Measurements from ENCODE around the gene PSPC1.
"Not testable (repeated sequence)": the region's sequence is repeated elsewhere in the genome, so short reads cannot be mapped to it uniquely, and the experiment has no call there.

DNA sequence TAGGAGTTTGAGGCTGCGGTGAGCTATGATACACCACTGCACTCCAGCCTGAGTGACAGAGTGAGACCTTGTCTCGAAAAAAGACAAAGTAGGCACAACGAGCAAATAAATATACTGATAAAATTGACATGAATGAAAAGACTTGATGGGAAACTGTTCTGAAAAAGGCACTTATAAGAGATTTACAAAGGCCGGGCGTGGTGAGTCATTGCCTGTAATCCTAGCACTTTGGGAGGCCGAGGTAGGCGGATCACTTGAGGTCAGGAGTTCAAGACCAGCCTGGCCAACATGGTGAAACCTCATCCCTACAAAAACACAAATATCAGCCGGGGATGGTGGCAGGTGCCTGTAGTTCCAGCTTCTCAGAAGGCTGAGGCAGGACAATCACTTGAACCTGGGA is 91.3 kb downstream of the PSPC1 start:
- TF ChIP-seq, protein P1, sequence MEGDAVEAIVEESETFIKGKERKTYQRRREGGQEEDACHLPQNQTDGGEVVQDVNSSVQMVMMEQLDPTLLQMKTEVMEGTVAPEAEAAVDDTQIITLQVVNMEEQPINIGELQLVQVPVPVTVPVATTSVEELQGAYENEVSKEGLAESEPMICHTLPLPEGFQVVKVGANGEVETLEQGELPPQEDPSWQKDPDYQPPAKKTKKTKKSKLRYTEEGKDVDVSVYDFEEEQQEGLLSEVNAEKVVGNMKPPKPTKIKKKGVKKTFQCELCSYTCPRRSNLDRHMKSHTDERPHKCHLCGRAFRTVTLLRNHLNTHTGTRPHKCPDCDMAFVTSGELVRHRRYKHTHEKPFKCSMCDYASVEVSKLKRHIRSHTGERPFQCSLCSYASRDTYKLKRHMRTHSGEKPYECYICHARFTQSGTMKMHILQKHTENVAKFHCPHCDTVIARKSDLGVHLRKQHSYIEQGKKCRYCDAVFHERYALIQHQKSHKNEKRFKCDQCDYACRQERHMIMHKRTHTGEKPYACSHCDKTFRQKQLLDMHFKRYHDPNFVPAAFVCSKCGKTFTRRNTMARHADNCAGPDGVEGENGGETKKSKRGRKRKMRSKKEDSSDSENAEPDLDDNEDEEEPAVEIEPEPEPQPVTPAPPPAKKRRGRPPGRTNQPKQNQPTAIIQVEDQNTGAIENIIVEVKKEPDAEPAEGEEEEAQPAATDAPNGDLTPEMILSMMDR (IDR thresholded peaks at IDR 0.05): not testable (repeated sequence)
- not testable (repeated sequence) for TF ChIP-seq POLR2A (IDR thresholded peaks at IDR 0.05)
